NCI-H82 treated with DMSO at 0.1 percent for 48 hours (cell line): Measurements from ENCODE around the gene GPRC6A.
"Not testable (repeated sequence)": the region's sequence is repeated elsewhere in the genome, so short reads cannot be mapped to it uniquely, and the experiment has no call there.

Source experiments
- DNase-seq: peaks from one replicate; lab custom pipeline; 2025; ENCODE audit not compliant: unreplicated experiment; lab: John Stamatoyannopoulos, UW

The GPRC6A gene, protein sequence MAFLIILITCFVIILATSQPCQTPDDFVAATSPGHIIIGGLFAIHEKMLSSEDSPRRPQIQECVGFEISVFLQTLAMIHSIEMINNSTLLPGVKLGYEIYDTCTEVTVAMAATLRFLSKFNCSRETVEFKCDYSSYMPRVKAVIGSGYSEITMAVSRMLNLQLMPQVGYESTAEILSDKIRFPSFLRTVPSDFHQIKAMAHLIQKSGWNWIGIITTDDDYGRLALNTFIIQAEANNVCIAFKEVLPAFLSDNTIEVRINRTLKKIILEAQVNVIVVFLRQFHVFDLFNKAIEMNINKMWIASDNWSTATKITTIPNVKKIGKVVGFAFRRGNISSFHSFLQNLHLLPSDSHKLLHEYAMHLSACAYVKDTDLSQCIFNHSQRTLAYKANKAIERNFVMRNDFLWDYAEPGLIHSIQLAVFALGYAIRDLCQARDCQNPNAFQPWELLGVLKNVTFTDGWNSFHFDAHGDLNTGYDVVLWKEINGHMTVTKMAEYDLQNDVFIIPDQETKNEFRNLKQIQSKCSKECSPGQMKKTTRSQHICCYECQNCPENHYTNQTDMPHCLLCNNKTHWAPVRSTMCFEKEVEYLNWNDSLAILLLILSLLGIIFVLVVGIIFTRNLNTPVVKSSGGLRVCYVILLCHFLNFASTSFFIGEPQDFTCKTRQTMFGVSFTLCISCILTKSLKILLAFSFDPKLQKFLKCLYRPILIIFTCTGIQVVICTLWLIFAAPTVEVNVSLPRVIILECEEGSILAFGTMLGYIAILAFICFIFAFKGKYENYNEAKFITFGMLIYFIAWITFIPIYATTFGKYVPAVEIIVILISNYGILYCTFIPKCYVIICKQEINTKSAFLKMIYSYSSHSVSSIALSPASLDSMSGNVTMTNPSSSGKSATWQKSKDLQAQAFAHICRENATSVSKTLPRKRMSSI

GRCh38 chr6:116828983-116829382 is at the start of gene GPRC6A:
Gene GPRC6A, minus strand, starts transcription at chr6:116829083. Its CDS starts 70 bp downstream, at chr6:116829013.
- DNase-seq: no peak

DNA sequence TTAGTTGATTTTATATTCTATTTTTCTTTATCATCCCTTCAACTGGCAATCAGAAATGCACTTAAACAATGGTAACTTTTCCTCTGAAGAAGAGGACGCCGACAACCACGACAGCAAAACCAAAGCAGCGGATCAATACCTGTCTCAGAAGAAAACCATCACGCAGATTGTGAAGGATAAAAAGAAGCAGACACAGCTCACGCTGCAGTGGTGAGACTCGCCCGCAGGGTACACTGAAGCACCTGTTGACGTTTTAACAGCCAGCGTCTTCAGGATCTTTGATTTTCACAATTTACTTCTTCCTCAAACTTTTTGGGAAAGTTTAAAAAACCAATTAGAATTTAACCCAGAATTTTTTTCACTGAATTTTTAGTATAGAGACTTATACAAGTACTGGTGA is 48.9 kb upstream of the GPRC6A start:
- DNase-seq: no peak

- no peak for DNase-seq
Observed at GRCh38 chr6:116876635-116877611, 48.0 kb upstream of the GPRC6A start, which contains the start of gene RFX6. Gene RFX6, plus strand, starts transcription at chr6:116877242. Its CDS starts 34 bp downstream, at chr6:116877276.

DNA sequence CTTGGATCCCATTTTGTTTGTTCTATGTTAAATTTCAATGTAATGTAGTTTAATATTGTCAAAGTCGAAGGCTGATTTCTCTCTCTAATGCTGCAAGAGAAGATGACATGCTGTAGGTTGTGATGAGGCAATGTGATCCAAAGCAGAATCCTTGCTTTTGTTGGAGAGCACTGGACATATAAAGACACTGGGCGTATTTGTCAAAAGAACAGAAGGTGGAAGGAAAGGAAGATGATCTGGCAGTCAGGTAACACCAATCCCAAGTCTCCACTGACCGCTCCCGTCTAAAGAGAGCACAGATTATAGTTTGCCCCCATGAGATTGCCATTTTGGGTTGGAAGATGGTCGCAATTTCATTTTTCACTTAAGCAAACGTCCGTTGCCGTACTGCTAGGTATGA is 47.2 kb upstream of the GPRC6A start:
- no peak for DNase-seq

DNA sequence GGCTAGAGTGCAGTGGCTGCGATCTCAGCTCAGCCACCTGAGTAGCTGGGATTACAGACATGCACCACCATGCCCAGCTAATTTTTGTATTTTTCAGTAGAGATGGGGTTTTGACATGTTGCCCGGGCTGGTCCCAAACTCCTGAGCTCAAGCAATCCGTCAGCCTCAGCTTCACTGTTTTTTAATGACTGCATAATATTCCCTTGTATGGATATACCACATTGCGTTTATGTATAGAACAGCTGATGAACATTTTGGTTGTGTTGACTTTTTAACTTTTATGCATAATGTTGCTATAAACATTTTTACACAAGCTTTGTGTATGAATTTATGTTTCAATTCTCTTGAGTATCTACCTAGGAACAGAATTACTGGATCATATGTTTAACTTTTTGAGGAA is 43.9 kb upstream of the GPRC6A start:
- no peak for DNase-seq

GRCh38 chr6:116866281-116866871 is 37.5 kb upstream of the GPRC6A start:
- DNase-seq: no peak

GRCh38 chr6:116859264-116859663 is 30.4 kb upstream of the GPRC6A start:
- no peak for DNase-seq

GRCh38 chr6:116858060-116858459 is 29.2 kb upstream of the GPRC6A start:
- no peak for DNase-seq

DNA sequence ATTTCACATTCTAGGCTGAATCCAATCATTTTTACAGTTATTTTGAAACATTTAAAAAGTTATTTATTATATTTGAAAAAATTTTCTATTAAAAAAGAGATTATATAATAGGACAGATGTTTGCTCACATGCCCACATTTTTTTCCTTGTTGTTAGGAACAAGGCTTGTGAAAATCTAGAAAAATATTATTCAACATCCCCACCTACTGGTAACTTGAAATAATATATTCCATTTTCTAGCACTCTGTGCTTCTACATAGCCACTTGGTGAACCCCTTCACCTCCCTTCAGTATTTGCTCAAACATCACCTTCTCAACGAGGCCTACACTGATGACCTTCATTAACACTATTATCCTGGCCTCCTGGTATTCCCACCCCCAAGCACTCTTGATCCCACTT is 18.3 kb upstream of the GPRC6A start:
- DNase-seq: no peak

GRCh38 chr6:116842459-116842858 is 13.6 kb upstream of the GPRC6A start:
- no peak for DNase-seq

- no peak for DNase-seq
Observed at GRCh38 chr6:116840091-116840490, 11.2 kb upstream of the GPRC6A start.

DNA sequence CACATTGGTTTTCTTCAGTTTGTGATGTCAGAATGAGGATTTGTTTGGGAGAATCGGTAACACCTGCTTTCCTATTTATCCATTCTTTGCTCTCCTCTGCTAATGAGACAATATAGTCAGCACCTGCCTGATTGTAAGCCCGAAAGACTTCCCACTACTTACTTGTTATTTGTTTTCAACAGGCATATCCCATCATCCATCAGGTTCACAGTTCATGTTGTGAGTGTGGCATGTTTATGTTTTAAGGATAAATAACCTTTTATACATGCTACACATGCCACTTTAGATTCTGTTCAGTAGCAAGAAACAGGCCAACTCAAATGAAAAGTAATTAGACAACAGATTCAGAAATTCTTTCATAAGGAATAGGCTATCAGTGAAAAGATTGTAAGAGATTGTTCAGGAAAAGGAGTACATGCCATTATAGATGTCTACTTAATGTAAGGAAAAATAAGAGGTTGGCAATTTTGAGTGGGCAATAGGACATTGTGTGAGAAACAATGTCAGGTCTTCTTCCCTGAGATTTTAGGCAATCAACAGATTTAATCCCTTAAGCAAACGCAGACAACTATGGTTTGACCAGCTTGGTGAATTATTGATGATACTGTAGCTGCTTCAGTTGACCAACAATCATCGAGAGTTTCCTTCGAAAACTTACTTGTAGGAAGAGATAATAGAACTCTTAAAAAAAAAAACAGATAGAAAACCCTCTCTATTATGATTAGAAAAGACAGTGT is 7.9 kb upstream of the GPRC6A start:
- DNase-seq: no peak

GRCh38 chr6:116834526-116834925 is 5.6 kb upstream of the GPRC6A start:
- not testable (repeated sequence) for DNase-seq

- DNase-seq: no peak
Observed at GRCh38 chr6:116827561-116828240, 1.2 kb downstream of the GPRC6A start.

DNA sequence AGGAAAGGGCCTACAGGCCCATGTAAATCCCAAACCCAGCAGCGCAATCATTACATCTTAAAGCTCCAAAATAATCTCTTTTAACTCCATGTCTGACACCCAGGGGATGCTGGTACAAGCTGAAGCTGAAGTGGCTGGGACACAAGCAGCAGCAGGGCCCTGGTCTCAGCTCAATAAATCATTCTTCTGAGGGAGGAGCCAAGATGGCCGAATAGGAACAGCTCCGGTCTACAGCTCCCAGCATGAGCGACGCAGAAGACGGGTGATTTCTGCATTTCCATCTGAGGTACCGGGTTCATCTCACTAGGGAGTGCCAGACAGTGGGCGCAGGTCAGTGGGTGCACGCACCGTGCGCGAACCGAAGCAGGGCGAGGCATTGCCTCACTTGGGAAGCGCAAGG is 12.5 kb downstream of the GPRC6A start:
- not testable (repeated sequence) for DNase-seq

DNA sequence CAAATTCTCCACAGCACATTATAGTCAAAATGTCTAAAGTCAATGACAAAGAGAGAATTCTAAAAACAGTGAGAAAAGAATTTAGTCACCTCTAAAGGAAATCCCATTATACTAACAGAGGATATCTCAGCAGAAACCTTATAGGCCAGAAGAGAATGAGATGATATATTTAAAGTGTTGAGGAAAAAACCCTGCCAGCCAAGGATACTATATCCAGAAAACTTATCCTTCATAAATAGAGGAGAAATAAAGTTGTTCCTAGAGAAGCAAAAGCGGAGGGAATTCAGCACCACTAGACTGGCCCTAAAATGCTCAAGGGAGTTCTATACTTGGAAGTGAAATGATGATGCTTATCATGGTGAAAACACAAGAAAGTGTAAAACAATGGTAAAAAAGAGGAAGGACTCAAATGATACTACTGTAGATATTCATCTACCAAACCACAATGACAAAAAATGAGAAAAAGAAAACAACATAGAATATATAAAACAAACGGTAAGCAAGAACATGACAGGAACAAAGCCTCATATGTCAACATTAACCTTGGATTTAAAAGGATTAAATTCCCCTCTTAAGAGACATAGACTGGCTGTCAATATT is 16.7 kb downstream of the GPRC6A start:
- DNase-seq: no peak

GRCh38 chr6:116801971-116802370 is 26.9 kb downstream of the GPRC6A start:
- DNase-seq: no peak

GRCh38 chr6:116799945-116800344 is 28.9 kb downstream of the GPRC6A start:
- DNase-seq: no peak

DNA sequence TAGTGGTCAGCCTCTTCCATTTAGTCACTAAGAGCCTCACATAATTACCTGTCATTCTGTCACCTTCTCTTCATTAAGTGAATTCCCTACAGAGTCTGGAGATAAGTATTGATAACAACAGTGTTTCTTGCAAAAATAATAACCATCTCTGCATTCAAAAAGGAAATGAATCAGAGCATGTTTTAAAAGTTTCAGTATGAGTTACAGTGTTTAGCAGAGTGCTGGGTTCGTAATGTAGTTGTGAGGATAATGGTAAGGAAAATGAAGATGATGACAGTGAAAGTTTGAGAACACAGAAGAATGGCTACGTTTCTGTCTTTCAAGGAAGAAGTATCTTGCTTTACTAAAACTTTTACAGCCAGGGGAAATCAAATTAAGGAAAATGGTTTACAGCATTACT is 31.3 kb downstream of the GPRC6A start:
- DNase-seq: no peak
